ENCODE measurements around the gene MEG3. TPM values are rescaled to one million over a fixed set of nuclear protein-coding genes. Genes with fewer than 3 reads are reported as not detected.
"Not testable (repeated sequence)": the region's sequence is repeated elsewhere in the genome, so short reads cannot be mapped to it uniquely, and the experiment has no call there.

MEG3 gene
- total RNA-seq, 1 donor from 2014 or later = 815 TPM

DNA sequence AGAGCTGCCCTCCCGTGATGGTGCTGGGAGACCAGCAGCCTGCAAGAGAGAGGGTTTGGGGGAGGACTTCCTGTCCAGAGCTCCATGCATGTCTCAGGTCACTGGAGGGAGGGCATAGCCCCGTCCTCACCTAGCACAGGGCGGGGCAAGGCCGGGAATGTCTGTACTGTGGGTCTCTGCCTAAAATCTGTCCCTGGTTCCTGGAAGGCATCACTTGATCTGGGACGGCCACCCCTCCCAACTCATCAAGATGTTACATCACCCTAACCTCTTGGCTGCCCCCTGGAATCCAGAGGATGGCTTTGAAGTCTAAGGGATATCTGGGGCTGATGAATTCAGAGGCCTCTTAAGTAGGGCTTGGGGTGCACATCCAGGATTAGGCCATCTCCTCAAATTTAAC, 37.0 kb upstream of the MEG3 start:
- peak; percentile 78 for DNase-seq (ENCODE audit: low spot score)

DNA sequence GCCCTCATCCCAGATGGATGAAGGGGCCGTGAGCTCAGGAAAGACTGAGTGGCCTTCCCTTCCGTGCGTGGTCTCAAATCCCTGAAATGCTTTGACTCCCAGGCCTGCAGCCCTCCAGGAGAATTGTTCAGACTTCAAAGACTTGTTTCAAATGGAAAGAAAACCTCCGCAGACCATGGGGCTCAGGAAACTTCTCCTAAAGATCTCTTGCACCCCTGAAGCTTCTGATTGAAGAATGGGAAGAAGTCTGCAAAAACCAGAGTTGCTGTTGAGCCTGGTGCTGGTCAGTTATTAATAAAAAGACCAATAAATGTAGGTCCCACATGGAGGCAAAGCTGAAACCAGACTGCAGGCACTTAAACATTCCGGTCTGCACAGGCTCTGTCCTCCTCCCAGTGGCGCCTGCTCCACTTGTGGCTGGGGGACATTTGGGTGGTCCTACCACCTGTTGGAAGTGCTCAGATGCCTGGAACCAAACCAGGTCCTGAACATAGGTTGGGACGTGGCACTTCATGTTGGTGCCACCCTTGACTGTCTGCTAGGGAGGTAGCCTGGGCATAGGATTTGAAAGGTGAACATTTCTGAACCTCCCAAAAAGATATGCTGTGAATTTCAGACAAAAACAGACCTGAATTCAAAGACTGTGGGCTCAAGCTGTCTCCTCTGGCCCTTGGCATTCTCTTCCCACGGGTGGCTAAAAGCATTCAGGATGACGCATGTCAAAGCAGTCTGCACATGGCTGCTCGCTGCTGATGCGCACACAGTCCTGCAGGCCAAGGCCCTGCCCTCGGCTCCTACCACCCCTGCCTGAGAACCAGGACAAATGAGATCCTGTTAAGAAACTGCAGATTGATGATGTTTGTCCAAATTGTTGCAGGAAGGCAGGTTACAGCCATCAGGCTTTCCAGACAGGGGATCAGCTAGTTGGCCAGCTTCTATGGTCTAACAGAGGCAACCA, 36.2 kb upstream of the MEG3 start:
- peak; percentile 58 for DNase-seq (ENCODE audit: low spot score)

DNA sequence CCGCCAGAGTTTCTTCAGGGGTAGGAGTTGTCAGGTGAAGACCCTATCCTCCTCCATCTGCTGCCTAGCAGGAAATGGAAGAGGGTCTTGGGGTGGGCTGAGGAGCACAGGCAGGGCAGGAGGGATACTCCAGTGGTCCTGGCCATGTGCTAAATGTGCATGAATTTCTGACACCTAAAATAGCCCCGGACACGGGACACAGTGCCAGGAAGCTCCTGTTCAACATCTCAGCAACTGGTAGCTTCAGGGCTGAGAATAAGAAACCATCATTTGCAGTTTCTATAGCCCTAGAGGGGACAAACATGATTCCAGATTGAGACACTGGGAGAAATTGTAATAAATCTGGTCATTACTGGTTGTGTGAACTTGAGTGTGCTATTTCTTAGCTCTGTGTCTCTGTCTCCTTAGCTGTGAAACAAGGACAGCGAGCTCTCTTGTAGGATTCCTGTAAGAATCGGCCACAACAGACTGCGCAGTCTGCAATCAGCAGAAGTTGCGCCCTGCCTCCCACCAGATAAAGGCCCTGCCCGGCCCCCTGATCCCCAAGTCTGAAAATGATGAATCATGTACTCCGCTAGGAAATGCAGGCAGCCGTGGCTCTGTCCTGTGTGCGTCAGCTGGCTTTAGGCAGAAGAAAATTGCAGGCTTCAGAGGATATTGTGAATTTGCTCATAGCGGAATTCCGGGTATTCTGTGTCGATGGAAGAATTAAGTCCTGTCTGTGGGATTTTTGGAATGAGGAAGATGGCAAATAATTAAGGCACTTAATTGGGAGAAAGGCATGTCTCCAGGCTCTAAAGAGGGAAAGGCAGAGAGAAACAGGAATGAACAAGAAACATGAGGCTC, 35.2 kb upstream of the MEG3 start:
- peak; percentile 98 for DNase-seq (ENCODE audit: low spot score)

DNA sequence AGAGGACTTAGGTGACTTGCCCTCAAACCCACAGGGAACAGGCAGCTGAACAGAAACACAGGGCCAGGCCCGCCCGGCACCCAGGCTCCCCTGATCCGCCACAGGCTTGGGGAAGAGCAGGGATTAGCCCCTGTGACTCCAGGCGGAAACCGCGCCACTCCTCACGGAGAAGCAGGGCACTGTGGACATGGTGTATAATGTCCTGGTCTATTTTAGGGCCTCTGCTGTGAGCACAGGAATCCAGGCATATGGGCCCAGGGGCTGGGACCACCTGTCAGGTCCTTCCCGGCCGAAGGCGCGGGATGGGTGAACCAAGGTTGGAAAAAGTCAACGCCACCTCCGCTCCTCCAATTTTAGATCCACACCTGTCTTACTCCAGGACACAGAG, 34.6 kb upstream of the MEG3 start:
- DNase-seq (ENCODE audit: low spot score) = no peak

DNA sequence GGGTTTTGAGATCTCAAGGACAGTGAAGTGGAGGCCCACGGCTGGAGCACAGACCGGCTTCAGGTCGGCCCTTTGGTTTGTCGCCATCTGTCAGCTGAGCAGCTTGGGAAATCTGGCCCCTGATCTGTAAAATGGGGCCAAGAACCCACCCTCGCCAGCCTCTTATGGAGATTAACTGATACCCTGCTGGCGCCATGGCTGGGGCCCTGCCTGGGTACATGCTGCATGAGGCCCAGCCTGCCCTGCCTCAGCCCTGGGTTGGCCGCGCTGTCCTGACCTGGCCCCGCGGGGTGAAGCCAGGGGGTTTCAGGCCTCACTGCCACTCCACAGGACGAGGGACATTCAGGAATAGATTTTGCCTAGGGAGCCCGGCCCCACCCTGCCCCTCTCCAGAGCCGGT, 33.9 kb upstream of the MEG3 start:
- no peak for DNase-seq (ENCODE audit: low spot score)

DNA sequence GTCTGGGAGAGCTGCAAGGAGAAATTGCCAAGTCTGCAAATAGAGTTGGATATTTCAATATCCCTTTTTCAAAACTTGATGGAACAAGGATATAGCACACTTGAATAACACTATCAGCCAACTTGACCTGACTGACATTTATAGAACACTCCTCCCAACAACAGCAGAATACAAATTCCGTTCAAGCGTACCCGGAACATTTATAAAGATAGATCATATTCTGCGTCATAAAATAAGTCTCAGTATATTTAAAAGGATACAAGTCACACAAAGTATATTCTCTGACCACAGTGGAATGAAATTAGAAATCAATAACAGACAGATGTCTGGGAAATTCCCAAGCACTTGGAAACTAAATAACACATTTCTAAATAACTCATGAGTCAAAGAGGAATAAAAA, 29.0 kb upstream of the MEG3 start:
- no peak for DNase-seq (ENCODE audit: low spot score)

DNA sequence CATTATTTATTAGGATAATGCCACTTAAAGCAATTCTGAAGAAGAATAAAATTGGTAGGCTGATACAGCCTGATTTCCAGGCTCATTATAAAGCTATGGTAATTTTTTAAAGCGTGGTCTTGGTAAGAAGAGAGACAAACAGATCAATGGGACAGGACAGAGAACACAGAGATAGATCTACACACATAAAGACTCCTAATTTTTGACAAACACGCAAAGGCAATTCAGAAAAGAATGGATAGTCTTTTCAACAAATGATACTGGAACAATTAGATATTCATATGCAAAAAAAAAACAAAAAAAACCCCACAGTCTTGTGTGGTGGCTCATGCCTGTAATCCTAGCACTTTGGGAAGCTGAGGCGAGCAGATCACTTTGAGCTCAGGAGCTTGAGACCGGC, 25.9 kb upstream of the MEG3 start:
- no peak for DNase-seq (ENCODE audit: low spot score)

DNA sequence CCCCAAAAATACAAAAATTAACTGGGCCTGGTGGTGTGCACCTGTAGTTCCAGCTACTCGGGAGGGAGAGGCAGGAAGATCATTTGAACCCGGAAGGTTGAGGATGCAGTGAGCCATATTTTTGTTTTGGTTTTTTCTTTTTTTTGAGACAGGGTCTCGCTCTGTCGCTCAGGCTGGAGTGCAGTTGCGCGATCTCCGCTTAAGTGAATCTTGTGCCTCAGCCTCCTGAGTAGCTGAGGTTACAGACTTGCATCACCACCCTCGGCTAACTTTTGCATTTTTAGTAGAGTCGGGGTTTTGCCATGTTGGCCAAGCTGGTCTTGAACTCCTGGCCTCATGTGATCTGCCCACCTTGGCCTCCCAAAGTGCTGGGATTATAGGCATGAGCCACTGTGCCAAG, 24.5 kb upstream of the MEG3 start:
- DNase-seq (ENCODE audit: low spot score) = not testable (repeated sequence)

DNA sequence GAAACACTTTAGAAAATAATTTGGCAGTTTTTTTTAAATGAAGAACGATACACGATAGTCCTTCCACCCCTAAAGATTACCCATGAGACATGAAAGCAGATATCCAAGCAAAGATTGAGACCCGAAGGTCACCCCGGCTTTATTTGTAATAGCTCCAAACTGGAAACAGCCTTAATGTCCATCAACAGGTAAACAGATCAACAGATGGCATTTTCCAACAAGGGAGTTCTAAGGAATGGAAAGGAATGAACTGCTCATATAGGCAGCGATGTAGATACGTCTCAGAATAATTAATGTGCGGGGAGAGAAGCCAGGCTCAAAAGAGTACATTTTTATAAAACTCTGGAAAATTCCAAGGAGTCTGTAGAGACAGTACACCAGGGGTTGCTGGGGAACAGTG, 23.7 kb upstream of the MEG3 start:
- DNase-seq (ENCODE audit: low spot score) = no peak

DNA sequence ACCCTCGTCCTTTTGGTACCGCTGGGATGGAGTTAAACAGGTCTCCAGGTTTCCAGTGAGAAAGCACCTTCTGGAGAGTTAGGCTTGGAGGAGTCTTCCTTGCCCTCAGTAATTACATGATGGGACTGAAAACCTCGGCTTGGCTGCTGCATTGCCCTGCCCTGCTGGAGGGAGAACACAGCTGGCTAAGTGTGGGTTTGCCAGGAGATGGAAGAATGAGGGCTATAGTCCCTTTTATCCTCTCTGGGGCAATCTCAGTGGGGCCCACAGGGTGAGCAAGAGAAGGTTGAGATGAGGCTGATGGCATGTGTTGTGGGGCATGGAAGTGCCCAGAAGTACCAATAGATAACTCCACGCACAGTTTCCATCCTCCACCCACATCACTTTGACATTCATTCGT, 23.2 kb upstream of the MEG3 start:
- no peak for DNase-seq (ENCODE audit: low spot score)

DNA sequence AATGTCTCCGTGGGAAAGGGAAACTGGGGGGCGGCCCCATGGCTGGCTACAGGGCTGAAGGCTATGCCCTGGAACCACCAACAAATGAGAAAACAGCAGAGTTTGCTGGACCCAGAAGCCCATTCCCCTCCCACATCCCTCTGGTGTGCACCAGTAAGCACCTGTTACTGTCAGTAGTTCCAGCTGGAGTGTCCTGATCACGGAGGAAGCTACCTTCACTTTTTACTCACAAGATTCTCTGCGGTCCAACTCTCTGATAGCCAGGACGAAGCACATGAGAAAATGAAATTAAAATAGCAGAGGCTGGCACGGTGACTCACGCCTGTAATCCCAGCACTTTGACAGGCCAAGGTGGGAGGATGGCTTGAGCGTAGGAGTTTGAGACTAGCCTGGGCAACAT, 22.7 kb upstream of the MEG3 start:
- no peak for DNase-seq (ENCODE audit: low spot score)

DNA sequence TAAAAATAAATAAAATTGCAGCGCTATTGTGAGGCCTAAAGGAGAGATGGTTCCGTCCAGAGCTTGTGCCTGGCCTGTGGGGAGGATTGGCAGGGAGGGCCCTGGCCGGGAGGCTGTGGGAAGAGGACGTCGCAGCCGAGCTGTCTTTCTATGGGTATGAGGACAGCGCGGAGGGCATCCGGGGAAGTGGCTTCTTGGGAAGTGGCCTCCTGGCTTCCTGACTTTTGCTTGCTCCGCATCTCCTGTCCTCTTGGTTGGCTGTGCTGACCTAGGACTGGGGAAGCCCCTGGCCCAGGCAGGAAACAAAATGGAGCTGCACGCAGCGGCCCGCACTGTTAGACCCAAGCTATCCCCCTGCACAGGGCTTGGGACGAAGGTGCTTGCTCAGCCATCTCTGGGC, 22.2 kb upstream of the MEG3 start:
- DNase-seq (ENCODE audit: low spot score) = no peak

DNA sequence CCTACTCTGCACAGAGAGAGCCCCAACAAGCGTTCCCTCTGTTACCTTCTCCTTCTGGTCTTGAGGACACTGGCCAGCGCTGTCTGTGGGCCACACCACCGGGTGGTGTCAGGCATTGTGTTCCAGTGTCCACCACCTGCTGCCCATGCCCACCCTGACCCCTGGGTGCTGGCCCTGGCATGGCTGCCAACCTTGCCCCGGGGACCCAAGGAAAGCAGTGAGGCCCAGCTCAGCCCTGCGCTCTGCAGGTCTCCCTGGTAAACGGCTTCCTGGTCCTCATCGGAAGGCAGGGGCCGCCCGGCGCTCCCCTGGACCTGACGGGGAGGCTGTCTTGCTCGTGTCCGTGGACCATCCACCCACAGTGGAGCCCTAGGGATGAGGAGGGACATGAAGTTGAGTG, 21.8 kb upstream of the MEG3 start:
- no peak for DNase-seq (ENCODE audit: low spot score)

DNA sequence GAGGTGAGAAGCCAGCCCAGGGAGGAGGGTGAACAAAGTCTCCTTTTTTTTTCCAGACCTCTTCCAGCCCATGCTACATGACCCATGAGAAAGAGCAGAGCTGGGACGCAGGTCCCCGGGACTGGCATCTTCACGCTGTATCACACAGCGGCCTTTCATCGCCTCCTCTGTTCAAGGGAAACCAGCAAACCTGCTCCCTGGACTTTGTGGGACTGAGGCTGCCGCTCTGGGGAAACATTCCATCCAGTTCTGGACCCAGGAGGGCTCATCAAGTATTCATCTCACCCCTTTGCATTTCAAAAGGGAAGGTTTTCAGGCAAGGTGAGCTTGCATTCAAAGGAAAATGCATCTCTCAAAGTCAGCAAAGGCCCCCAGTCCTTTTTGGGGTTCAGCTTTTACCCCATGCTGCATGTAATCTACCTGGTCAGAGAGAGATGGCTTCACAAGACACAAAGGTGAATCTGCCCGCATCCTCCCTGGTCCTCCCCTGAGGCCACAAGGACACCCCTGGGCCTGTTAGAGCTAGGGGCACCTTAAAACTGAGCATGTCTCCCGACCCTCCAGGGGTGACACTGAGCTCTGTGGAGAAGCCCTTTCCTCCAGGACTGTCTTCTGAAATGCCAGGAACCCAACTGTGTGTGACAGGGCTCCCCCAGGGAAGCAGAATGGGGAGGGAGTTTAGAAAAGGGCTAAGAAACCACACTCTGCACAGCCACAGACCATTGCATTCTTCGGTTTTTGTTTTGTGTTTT, 21.2 kb upstream of the MEG3 start:
- DNase-seq (ENCODE audit: low spot score) = no peak

DNA sequence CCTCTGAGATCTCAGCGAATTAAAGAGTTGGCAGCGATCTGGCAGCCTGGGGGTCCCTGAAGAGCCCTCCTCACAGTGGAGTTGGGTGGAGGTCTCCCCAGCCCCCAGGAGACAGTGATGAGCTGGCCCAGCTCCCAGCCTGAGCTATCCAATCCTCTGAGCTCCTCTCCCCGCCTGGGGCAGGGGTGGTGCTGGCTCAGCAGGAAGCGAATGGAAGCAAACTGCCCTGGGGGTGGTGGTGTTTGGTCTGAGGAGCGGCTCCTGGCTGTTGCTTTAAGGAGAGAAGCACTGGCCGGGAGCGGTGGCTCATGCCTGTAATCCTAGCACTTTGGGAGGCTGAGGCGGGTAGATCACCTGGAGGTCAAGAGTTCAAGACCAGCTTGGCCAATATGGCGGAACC, 19.5 kb upstream of the MEG3 start:
- DNase-seq (ENCODE audit: low spot score) = no peak

DNA sequence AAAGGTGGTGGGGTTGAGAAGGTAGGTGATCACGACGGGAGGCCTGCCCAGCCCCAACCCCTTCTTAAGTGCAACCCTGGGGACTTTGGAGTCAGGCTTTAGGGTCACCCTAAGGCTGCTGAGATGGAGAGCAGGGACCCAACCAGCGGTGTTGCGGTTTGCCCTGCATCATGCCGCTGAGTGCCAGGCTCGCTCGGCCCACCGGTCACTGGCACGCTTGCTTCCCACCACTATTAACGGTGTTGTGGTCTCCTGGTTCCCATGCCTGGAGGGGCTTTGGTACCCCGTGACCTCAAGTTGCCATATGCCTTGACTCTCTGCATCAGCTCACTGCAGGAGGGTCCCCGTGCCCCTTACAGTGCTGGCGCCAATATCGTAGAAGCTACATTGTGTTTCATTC, 18.4 kb upstream of the MEG3 start:
- no peak for DNase-seq (ENCODE audit: low spot score)

DNA sequence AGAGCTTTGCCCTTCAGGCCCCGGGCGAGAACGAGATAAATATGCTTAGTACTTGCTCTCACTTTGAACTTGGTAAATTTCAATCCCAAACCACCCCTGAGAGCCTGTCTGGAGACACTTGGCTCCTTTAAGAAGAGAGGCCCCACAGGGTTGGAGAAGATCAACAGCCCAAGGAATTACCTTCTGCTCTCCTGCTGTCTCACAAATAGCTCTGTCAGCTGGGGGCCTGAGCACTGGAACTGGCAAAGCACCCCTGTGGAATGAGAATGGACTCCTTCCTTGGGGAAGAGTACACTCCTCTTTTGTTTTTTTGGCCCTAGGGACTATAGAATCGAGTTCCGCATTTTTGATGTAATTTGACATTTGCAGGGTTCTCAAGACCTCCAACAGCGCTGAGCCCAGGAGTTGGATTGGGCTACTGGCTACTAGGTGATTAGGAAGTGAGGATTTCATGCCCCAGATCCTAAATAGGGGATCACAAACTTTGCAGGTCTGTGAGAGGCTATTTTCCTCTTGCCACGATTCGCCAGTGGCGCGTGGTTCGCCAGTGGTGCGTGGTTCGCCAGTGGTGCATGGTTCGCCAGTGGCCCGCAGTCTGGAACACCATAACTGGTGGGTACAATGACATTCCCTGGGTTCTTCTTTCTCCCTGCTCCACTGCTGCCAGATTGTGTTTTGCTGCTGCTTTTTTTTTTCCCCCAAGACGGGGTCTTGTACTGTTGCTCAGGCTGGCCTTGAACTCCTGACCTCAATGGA, 17.8 kb upstream of the MEG3 start:
- no peak for DNase-seq (ENCODE audit: low spot score)

DNA sequence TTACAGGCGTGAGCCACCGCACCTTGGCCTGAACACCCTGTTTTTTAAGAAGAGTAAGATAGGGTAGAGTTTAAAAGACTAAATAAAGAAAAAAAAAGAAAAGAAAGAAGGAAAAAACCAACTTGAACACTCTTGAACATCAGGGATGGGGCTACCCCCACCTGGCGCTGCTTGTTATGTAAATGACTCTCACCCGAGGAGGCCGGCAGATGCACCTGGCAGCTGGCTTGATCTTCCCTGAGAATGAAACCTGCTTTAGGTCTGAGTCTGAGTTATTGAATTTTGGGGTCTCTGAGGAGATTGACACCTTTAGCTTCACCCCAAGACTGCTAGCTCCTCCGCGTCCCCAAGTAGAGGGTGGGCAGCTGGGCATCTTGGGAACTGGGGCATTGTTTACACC, 15.5 kb upstream of the MEG3 start:
- DNase-seq (ENCODE audit: low spot score) = no peak

DNA sequence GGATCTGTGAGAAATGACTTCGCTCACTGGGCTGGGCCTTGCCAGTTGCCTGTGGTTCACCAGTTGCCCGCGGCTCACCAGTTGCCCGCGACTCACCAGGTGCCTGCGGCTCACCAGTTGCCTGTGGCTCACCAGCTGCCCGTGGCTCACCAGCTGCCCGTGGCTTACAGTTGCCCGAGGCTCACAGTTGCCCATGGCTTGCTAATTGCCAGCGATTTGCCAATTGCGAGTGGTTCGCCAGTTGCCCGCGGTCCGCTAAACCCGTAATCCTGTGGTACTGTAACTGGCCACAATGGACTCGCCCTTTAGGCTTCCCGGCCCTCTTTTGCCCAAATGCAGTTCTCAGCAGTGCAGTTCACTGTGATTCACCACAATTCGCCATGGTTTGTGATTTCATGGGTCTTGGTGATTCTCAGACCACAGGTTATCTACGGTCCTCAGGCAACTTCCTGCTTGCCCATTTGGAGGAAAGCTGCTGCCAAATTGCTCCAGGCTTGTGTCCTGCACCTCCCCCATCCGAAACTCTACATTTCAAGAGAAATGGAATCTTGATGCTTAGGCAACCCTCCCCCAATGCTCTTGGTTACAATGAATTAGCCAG, 15.0 kb upstream of the MEG3 start:
- no peak for DNase-seq (ENCODE audit: low spot score)

DNA sequence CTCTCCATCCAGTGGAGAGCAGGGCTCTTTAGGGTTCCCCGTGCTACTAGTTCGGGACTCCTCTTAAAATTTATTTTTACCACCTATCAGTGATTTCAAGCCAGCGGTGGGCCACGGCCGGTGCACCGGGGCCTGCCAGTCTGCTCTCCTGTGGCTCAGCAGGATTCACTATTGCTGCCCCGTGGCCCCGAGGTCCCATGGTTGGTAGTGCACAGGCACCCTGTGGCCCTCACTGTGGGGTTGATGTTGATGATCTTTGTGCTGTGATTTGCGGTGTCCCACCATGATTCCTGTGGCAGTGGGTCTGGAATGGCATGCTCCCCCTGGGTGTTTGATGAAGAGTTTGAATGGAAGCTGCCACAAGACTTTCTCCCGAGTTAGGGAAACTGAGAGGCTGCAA, 12.6 kb upstream of the MEG3 start:
- no peak for DNase-seq (ENCODE audit: low spot score)
